ENCODE measurements around the gene FZD2.

GRCh38 chr17:44558334-44558709 lies 1.0 kb downstream of the FZD2 start:
- TF ChIP-seq EZH2 (IDR thresholded peaks at IDR 0.05; ENCODE audit: low read depth) (no peak), CTCF (conservative IDR thresholded peaks at IDR 0.05) (no peak)
